Left lobe of liver (tissue), 2 donors: ENCODE measurements around the gene MAFF. TPM values are rescaled to one million over a fixed set of nuclear protein-coding genes. Genes with fewer than 3 reads are reported as not detected.

Source experiments
- ATAC-seq: fragments of 200-7000 bp; cut with Tn5 transposase; one replicate; pipeline ENCODE4 v1.9.1; 2020; ENCODE audit warnings: mild to moderate bottlenecking, moderate library complexity
- DNase-seq: peaks from one replicate; pipeline ENCODE4 v3.0.0-alpha.2; 2020; ENCODE audit warnings: low spot score
- total RNA-seq: library from RNA; stranded (reverse); gene quantifications from one replicate; pipeline ENCODE4 v1.2.1, GENCODE V29; 2021
- donor health status: DM: no; HTN: no; CAD: no; lungs with moderate emphysema.
- donor health status: DM: no; HTN: yes; CAD: no.

Gene MAFF
- total RNA-seq, 1 donor from 2014 or later, result 2.5 TPM

GRCh38 chr22:38244106-38244505 lies 42.3 kb downstream of the MAFF start:
- DNase-seq, result no peak
- no peak for ATAC-seq

DNA sequence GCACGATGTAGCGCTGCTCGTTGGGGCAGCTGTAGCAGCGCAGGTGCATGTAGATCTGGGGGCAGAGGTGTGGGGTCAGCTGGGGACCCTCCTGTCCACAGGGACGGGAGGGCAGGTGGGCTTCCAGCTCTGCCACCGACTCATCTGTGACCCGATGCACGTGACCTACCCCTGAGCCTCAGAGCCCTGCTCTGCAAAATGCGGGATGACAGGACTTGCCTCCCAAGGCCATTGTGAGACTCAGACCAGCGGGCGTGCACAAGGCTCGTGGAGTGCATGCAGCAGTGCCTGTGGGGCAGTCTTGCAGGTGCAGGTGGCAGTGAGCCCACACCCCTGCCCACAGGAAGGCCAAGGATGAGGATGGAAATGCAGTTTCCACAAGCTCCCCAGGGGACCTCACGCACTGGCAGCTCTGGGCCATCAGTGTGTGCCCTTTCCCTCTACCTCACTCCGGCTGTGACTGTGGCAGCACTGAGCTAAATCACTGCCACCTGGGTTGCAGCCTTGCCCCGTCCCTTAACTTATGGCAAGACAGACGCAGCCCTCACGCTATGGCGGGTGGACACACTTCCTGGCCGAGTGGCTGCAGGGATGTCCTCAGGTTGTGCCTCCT lies 44.4 kb downstream of the MAFF start:
- DNase-seq, result no peak

DNA sequence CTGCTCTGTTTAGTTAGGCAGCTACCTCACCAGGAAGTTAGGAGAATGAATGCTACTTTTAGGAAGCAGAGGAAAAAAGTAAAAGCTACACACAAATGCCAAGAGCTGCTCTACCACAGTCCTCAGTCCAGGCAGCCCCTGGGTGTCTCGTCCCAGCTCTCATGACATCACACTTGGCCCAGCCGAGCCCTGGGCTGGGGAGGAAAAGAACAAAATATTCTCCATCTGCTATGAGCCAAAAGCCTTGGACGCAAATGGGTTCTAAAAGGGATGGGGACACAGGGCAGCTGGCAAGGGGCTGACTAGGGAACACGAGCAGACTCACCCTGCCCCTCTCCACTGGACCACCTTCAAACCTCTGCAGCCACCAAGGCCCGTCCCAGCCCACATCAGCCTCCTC lies 44.9 kb downstream of the MAFF start:
- no peak for DNase-seq
- ATAC-seq, result peak; percentile 27

More for the DNA sequence above, 44.4 kb downstream of the MAFF start:
- ATAC-seq, result no peak

DNA sequence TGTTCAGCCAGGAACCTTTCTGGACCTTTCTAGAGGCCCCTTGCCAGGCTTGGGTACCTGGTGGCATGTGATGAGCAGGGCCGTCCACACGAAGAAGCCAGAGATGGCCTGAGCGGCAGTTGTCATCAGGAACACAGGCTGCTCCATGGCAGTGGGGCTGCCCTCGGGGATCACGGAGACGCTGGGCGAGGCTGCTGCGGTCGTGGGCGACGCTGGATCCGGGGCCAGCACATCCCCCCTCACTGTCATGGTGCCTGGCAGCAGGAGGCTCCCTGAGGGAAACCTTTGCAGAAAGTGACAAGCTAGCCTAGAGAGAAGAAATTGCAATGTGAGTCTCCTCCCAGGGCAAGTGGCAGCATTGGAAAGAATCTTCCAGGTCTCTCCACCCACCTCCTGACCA lies 45.9 kb downstream of the MAFF start:
- no peak for ATAC-seq
- no peak for DNase-seq

DNA sequence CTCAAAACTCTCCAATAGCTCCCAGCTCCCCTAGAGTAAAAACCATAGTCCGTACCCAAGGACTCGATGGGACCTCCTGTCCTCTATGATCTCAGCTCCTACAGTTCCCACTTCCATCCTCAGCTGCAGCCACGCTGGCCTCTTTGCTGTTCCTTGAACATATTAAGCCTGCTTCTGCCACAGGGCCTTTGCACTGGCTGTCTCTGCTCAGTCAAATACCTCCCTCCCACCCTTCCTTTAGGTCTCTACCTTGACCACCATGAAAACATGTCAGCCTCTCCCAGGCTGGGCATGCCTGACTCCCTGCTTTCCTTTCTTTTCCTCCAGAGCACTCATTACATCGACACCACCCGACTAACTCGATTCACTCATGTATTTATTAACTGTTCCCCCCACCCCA lies 46.5 kb downstream of the MAFF start:
- DNase-seq (no peak), ATAC-seq (no peak)

GRCh38 chr22:38249301-38249700 lies 47.5 kb downstream of the MAFF start:
- DNase-seq (no peak), ATAC-seq (no peak)

DNA sequence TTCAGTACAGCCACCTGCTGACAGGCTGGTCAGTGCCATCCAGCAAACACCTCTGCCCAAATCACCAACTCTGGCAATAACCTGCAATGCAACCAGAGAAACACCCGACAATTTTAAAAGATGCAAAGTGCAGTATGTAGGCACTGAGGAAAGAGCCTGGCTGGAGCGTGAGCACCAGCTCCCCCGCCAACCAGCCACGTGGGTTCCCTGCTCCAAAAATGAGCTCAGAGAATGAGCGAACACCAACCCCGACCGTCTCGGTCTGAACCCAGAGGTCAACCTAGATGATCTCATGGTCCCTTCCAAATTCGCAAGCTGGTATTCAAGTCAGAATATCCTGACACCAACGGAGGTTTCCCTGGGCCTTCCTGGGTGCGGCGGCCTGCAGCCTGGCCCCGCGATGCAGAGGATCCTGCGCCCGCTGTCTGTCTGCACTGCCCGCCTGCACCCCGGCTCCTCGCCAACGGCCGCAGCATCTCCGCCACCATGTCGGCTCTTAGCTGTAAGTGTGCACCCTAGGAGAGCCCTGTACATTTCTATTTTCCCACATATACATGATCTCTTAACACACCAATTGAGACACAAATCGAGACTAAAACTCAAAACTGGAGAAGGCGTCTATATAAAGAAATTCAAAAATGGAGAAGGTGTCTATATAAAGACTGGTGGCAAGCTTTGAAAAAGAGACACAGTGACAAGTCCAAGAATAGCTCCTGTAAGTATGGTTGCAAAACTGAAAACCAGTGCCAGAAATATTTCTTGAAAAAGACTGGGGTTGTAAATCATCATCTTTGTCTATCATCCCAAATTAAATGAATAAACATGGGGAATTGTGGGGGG lies 48.2 kb downstream of the MAFF start:
- DNase-seq (no peak), ATAC-seq (no peak)

- DNase-seq (no peak), ATAC-seq (no peak)
These were observed 49.0 kb downstream of the MAFF start for GRCh38 chr22:38250643-38251340.

DNA sequence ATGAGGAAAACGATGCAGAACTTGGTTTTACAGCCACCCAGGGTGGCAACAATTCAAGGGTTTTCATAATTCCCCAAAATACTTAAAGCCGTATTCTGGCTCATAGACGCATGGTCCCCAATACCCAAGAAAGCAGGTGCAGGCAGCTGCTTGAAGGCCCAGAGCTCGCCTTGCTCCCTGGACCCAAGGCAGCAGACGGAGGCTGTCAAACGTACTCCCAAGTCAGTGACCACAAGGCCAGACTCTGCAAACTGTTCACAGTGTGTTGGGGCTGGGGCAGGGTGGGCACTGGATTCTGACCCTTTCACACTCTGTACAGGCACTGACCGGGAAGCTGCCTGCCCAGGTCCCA lies 49.5 kb downstream of the MAFF start:
- ATAC-seq, result no peak
- no peak for DNase-seq

- ATAC-seq (no peak), DNase-seq (no peak)
These were observed 53.9 kb downstream of the MAFF start for GRCh38 chr22:38255697-38256096.

DNA sequence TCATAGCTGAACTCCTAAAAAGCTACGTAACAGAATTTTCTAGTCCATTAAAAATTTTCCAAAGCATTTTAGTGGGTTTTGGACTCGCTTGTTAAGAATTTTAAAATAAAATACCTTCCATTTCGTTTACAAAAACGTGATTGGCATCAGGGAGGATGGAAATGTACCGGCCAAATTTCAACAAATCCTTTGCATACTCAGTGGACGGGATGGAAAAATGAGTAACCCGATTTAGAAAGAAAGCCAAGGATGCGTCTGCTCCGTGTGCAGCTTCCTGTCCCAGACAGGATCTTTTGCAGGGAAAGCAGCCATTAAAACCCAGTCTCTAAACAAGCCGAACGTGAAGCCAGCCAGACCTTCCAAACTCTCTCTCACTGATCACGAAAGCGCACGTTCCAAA lies 55.4 kb downstream of the MAFF start:
- no peak for ATAC-seq
- no peak for DNase-seq

- DNase-seq, result peak; percentile 54
- ATAC-seq, result peak; percentile 80
These were observed 56.0 kb downstream of the MAFF start for GRCh38 chr22:38257650-38258250.

DNA sequence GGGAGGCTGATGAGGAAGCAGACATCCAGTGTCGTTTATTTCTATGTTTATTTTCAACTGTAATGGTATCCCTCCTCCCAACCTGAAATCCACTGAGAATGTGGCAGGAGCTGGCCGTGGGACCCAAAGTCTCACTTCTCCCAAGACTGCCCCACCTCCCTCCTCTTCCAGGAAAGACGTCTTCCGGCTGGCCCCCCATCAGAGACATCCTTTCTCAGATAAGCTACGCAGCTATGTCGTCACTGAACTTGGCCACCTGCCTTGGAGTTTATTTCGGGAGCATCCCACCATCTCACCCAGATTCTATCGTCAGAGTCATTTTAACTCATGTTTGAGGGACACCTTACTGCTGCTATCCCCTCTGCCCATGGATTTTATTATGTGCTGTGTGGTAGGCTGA lies 57.1 kb downstream of the MAFF start:
- DNase-seq, result peak; percentile 65
- ATAC-seq, result peak; percentile 14

- DNase-seq (no peak), ATAC-seq (no peak)
These were observed 57.6 kb downstream of the MAFF start for GRCh38 chr22:38259370-38259769.

DNA sequence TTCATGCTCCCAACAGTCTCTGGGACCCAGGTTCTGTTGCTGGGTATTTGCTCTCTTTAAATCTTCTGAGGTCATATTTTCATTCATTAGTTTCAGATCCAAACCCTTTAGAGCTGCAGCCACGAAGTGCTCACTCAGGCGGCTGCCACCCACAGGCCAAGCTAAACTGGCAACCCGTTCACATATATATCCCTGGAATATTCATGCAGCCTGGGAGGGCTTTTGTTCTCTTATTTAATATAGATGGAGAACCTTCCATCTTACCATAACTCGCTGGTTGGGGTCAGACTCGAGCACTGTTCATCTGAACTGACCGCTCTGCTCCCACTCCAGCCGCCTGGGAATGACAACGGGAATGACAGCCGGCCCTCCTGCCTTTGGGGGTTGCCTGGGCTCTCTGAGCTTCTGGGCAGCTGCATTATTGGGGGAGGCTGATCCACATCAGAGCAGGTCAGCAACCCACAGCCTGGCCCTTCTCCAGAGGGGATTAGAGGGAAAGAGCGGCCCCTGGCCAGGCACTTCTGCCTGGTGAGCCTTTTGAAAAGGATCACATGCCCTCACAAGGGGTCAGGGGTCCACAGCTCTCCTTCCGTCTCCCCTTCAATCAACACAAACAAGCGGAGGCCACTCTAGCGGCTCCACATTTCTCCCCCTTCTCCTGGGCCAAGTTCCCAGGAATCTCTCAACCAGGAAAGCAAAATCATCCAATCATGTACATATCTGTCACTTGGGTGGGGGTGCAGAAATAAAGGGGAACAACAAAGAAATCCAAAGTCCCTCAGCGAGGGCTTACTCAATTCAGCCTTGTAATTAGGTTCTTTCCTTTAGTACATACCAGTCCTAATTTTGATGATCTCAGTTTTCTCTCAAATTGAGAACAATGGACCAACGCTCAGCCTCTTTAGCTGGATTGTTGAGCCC lies 59.2 kb downstream of the MAFF start:
- ATAC-seq, result no peak
- DNase-seq, result no peak

GRCh38 chr22:38262051-38262795 lies 60.4 kb downstream of the MAFF start:
- peak; percentile 87 for ATAC-seq
- peak; percentile 72 for DNase-seq

DNA sequence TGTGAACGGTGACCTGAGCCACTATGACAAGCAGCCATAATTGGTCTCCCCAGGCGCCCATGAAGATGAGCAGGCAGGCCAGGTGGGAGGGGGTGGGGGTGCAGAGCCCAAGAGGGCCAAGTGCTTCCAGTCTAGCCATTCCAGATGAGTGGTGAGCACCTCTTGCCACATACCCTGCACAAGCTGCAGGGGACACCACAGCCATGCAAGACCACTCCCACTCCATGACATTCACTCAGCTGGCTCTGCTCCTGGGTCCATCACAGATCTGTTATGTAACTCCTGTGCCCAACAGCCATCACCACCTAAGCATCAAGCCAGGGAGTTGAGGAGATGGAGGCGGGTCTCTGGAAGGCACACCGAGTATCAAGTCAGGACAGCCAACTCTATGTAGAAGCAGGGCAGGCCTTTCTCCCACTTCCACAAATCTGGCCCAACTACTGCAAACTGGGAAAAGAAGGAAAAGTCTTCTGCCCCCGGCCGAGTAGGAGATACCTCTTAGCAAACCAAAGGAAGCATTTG lies 62.6 kb downstream of the MAFF start:
- DNase-seq, result no peak
- ATAC-seq, result no peak
